ENCODE results near the gene MTNR1B.

MTNR1B gene

GRCh38 chr11:92969634-92970347, at the start of gene MTNR1B:
MTNR1B (plus strand) TSS chr11:92969651; CDS start chr11:92969726, 75 bp downstream.
- Mint-ChIP-seq H3K4me1 (ENCODE audit: low read depth) (no peaks in the 10 kb centered on the region), H3K4me3 (no peak within 1 kb of the TSS), H3K27ac (no peak within 1 kb of the TSS), H3K36me3 (ENCODE audit: low read depth) (no peaks in the 10 kb centered on the region), H3K27me3 (peaks cover 29% of the 10 kb centered on the region), H3K9me3 (no peaks in the 10 kb centered on the region)
- intact Hi-C loops (cut with micrococcal nuclease), result no loop called here

GRCh38 chr11:92920331-92920730, 49.1 kb upstream of the MTNR1B start:
- Mint-ChIP-seq H3K27ac (no peak overlapping the region), H3K4me1 (ENCODE audit: low read depth) (no peaks in the 10 kb centered on the region), H3K27me3 (no peaks in the 10 kb centered on the region), H3K4me3 (no peak overlapping the region), H3K36me3 (ENCODE audit: low read depth) (no peaks in the 10 kb centered on the region), H3K9me3 (peaks cover 23% of the 10 kb centered on the region)
- intact Hi-C loops (cut with micrococcal nuclease), result no loop called here

GRCh38 chr11:92922731-92923130, 46.7 kb upstream of the MTNR1B start:
- Mint-ChIP-seq H3K36me3 (ENCODE audit: low read depth) (no peaks in the 10 kb centered on the region), H3K4me3 (no peak overlapping the region), H3K9me3 (peaks cover 29% of the 10 kb centered on the region), H3K27ac (no peak overlapping the region), H3K27me3 (no peaks in the 10 kb centered on the region), H3K4me1 (ENCODE audit: low read depth) (no peaks in the 10 kb centered on the region)
- intact Hi-C loops (cut with micrococcal nuclease), result no loop called here

- H3K36me3 Mint-ChIP-seq (ENCODE audit: low read depth), result no peaks in the 10 kb centered on the region
- no peak overlapping the region for H3K4me3 Mint-ChIP-seq
- H3K27ac Mint-ChIP-seq, result no peak overlapping the region
- no peaks in the 10 kb centered on the region for H3K4me1 Mint-ChIP-seq (ENCODE audit: low read depth)
- peaks cover 24% of the 10 kb centered on the region for H3K9me3 Mint-ChIP-seq
- intact Hi-C loops (cut with micrococcal nuclease), result no loop called here
- no peaks in the 10 kb centered on the region for H3K27me3 Mint-ChIP-seq
Measured at GRCh38 chr11:92929246-92929645, 40.2 kb upstream of the MTNR1B start.

GRCh38 chr11:92929653-92930052, 39.8 kb upstream of the MTNR1B start:
- H3K9me3 Mint-ChIP-seq, result peaks cover 20% of the 10 kb centered on the region
- H3K4me3 Mint-ChIP-seq, result no peak overlapping the region
- intact Hi-C loops (cut with micrococcal nuclease), result no loop called here
- no peaks in the 10 kb centered on the region for H3K4me1 Mint-ChIP-seq (ENCODE audit: low read depth)
- no peaks in the 10 kb centered on the region for H3K36me3 Mint-ChIP-seq (ENCODE audit: low read depth)
- H3K27ac Mint-ChIP-seq, result no peak overlapping the region
- no peaks in the 10 kb centered on the region for H3K27me3 Mint-ChIP-seq

GRCh38 chr11:92931746-92932422, 37.6 kb upstream of the MTNR1B start:
- H3K4me1 Mint-ChIP-seq (ENCODE audit: low read depth), result no peaks in the 10 kb centered on the region
- no peaks in the 10 kb centered on the region for H3K36me3 Mint-ChIP-seq (ENCODE audit: low read depth)
- no peak overlapping the region for H3K4me3 Mint-ChIP-seq
- H3K27me3 Mint-ChIP-seq, result no peaks in the 10 kb centered on the region
- intact Hi-C loops (cut with micrococcal nuclease), result no loop called here
- H3K27ac Mint-ChIP-seq, result no peak overlapping the region
- no peaks in the 10 kb centered on the region for H3K9me3 Mint-ChIP-seq

GRCh38 chr11:92939305-92939704, 30.1 kb upstream of the MTNR1B start:
- Mint-ChIP-seq H3K36me3 (ENCODE audit: low read depth) (no peaks in the 10 kb centered on the region), H3K9me3 (no peaks in the 10 kb centered on the region), H3K27me3 (peaks cover 3% of the 10 kb centered on the region), H3K27ac (no peak overlapping the region), H3K4me1 (ENCODE audit: low read depth) (no peaks in the 10 kb centered on the region), H3K4me3 (no peak overlapping the region)
- intact Hi-C loops (cut with micrococcal nuclease), result no loop called here

GRCh38 chr11:92941676-92942571, 27.5 kb upstream of the MTNR1B start:
- H3K9me3 Mint-ChIP-seq, result no peaks in the 10 kb centered on the region
- H3K27ac Mint-ChIP-seq, result no peak overlapping the region
- intact Hi-C loops (cut with micrococcal nuclease), result loop anchor here (1.0 kb wide), 1 partner anchor 283 kb away; no protein-coding TSS in a partner anchor
- no peaks in the 10 kb centered on the region for H3K36me3 Mint-ChIP-seq (ENCODE audit: low read depth)
- peaks cover 3% of the 10 kb centered on the region for H3K27me3 Mint-ChIP-seq
- no peaks in the 10 kb centered on the region for H3K4me1 Mint-ChIP-seq (ENCODE audit: low read depth)
- H3K4me3 Mint-ChIP-seq, result no peak overlapping the region

- H3K4me3 Mint-ChIP-seq, result no peak overlapping the region
- peaks cover 27% of the 10 kb centered on the region for H3K9me3 Mint-ChIP-seq
- H3K27ac Mint-ChIP-seq, result no peak overlapping the region
- H3K4me1 Mint-ChIP-seq (ENCODE audit: low read depth), result no peaks in the 10 kb centered on the region
- intact Hi-C loops (cut with micrococcal nuclease), result no loop called here
- peaks cover 3% of the 10 kb centered on the region for H3K27me3 Mint-ChIP-seq
- no peaks in the 10 kb centered on the region for H3K36me3 Mint-ChIP-seq (ENCODE audit: low read depth)
Measured at GRCh38 chr11:92946707-92947106, 22.7 kb upstream of the MTNR1B start.

GRCh38 chr11:92948116-92948515, 21.3 kb upstream of the MTNR1B start:
- no peak overlapping the region for H3K27ac Mint-ChIP-seq
- no peaks in the 10 kb centered on the region for H3K4me1 Mint-ChIP-seq (ENCODE audit: low read depth)
- no peaks in the 10 kb centered on the region for H3K27me3 Mint-ChIP-seq
- H3K9me3 Mint-ChIP-seq, result peaks cover 27% of the 10 kb centered on the region
- H3K4me3 Mint-ChIP-seq, result no peak overlapping the region
- intact Hi-C loops (cut with micrococcal nuclease), result no loop called here
- H3K36me3 Mint-ChIP-seq (ENCODE audit: low read depth), result no peaks in the 10 kb centered on the region

GRCh38 chr11:92954003-92954402, 15.4 kb upstream of the MTNR1B start:
- no peaks in the 10 kb centered on the region for H3K27me3 Mint-ChIP-seq
- H3K4me3 Mint-ChIP-seq, result no peak overlapping the region
- H3K36me3 Mint-ChIP-seq (ENCODE audit: low read depth), result no peaks in the 10 kb centered on the region
- H3K4me1 Mint-ChIP-seq (ENCODE audit: low read depth), result no peaks in the 10 kb centered on the region
- no peak overlapping the region for H3K27ac Mint-ChIP-seq
- H3K9me3 Mint-ChIP-seq, result peaks cover 15% of the 10 kb centered on the region
- intact Hi-C loops (cut with micrococcal nuclease), result no loop called here

GRCh38 chr11:92955860-92956259, 13.6 kb upstream of the MTNR1B start:
- Mint-ChIP-seq H3K4me3 (no peak overlapping the region), H3K36me3 (ENCODE audit: low read depth) (no peaks in the 10 kb centered on the region), H3K9me3 (peaks cover under 1% of the 10 kb centered on the region), H3K27ac (no peak overlapping the region), H3K27me3 (no peaks in the 10 kb centered on the region), H3K4me1 (ENCODE audit: low read depth) (no peaks in the 10 kb centered on the region)
- intact Hi-C loops (cut with micrococcal nuclease), result no loop called here

GRCh38 chr11:92960886-92961285, 8.6 kb upstream of the MTNR1B start:
- Mint-ChIP-seq H3K4me1 (ENCODE audit: low read depth) (no peaks in the 10 kb centered on the region), H3K4me3 (no peak overlapping the region), H3K27ac (no peak overlapping the region), H3K27me3 (no peaks in the 10 kb centered on the region), H3K36me3 (ENCODE audit: low read depth) (no peaks in the 10 kb centered on the region), H3K9me3 (no peaks in the 10 kb centered on the region)
- intact Hi-C loops (cut with micrococcal nuclease), result no loop called here

- no peak overlapping the region for H3K4me3 Mint-ChIP-seq
- no peaks in the 10 kb centered on the region for H3K36me3 Mint-ChIP-seq (ENCODE audit: low read depth)
- H3K27me3 Mint-ChIP-seq, result peaks cover 5% of the 10 kb centered on the region
- H3K9me3 Mint-ChIP-seq, result no peaks in the 10 kb centered on the region
- intact Hi-C loops (cut with micrococcal nuclease), result no loop called here
- no peaks in the 10 kb centered on the region for H3K4me1 Mint-ChIP-seq (ENCODE audit: low read depth)
- no peak overlapping the region for H3K27ac Mint-ChIP-seq
Measured at GRCh38 chr11:92962446-92962845, 7.0 kb upstream of the MTNR1B start.
